ENCODE data around the gene TMEM38A.

The TMEM38A gene

GRCh38 chr19:16652854-16653253 lies 8.1 kb upstream of the TMEM38A start:
- no peak overlapping the region for H3K4me3 ChIP-seq (ENCODE audit: severe bottlenecking)
- H3K27me3 ChIP-seq (ENCODE audit: insufficient read depth, poor library complexity, severe bottlenecking): no peaks in the 10 kb centered on the region
- H3K36me3 ChIP-seq (ENCODE audit: low read depth): peaks cover 81% of the 10 kb centered on the region
- H3K27ac ChIP-seq (ENCODE audit: poor library complexity, severe bottlenecking): no peak overlapping the region
- H3K9me3 ChIP-seq (ENCODE audit: severe bottlenecking): no peaks in the 10 kb centered on the region
- ATAC-seq (ENCODE audit: low read depth) (no peak), DNase-seq (ENCODE audit: low spot score) (no peak)
- no peaks in the 10 kb centered on the region for H3K4me1 ChIP-seq (ENCODE audit: insufficient read depth, poor library complexity, severe bottlenecking)
- TF ChIP-seq CTCF (IDR thresholded peaks at IDR 0.05; ENCODE audit: poor library complexity, severe bottlenecking): no peak

GRCh38 chr19:16654140-16654539 lies 6.8 kb upstream of the TMEM38A start:
- peaks cover 80% of the 10 kb centered on the region for H3K36me3 ChIP-seq (ENCODE audit: low read depth)
- DNase-seq (ENCODE audit: low spot score): no peak
- ATAC-seq (ENCODE audit: low read depth): 0 out of 3 replicates have a peak, but pooled peaks have one; percentile 38

GRCh38 chr19:16654627-16655026 lies 6.3 kb upstream of the TMEM38A start:
- Histone ChIP-seq H3K4me1 (ENCODE audit: insufficient read depth, poor library complexity, severe bottlenecking) (no peaks in the 10 kb centered on the region), H3K27ac (ENCODE audit: poor library complexity, severe bottlenecking) (no peak overlapping the region), H3K36me3 (ENCODE audit: low read depth) (peaks cover 76% of the 10 kb centered on the region), H3K4me3 (ENCODE audit: severe bottlenecking) (no peak overlapping the region), H3K27me3 (ENCODE audit: insufficient read depth, poor library complexity, severe bottlenecking) (no peaks in the 10 kb centered on the region), H3K9me3 (ENCODE audit: severe bottlenecking) (no peaks in the 10 kb centered on the region)
- no peak for DNase-seq (ENCODE audit: low spot score)
- TF ChIP-seq CTCF (IDR thresholded peaks at IDR 0.05; ENCODE audit: poor library complexity, severe bottlenecking): no peak
- ATAC-seq (ENCODE audit: low read depth): no peak

More at GRCh38 chr19:16654140-16654539, 6.8 kb upstream of the TMEM38A start:
- Histone ChIP-seq H3K27ac (ENCODE audit: poor library complexity, severe bottlenecking) (no peak overlapping the region), H3K4me3 (ENCODE audit: severe bottlenecking) (no peak overlapping the region), H3K4me1 (ENCODE audit: insufficient read depth, poor library complexity, severe bottlenecking) (no peaks in the 10 kb centered on the region), H3K27me3 (ENCODE audit: insufficient read depth, poor library complexity, severe bottlenecking) (no peaks in the 10 kb centered on the region), H3K9me3 (ENCODE audit: severe bottlenecking) (no peaks in the 10 kb centered on the region)
- TF ChIP-seq CTCF (IDR thresholded peaks at IDR 0.05; ENCODE audit: poor library complexity, severe bottlenecking): no peak

GRCh38 chr19:16655727-16656126 lies 5.2 kb upstream of the TMEM38A start:
- Histone ChIP-seq H3K4me1 (ENCODE audit: insufficient read depth, poor library complexity, severe bottlenecking) (no peaks in the 10 kb centered on the region), H3K4me3 (ENCODE audit: severe bottlenecking) (no peak overlapping the region), H3K27ac (ENCODE audit: poor library complexity, severe bottlenecking) (no peak overlapping the region), H3K27me3 (ENCODE audit: insufficient read depth, poor library complexity, severe bottlenecking) (no peaks in the 10 kb centered on the region), H3K36me3 (ENCODE audit: low read depth) (peaks cover 74% of the 10 kb centered on the region), H3K9me3 (ENCODE audit: severe bottlenecking) (no peaks in the 10 kb centered on the region)
- no peak for DNase-seq (ENCODE audit: low spot score)
- TF ChIP-seq CTCF (IDR thresholded peaks at IDR 0.05; ENCODE audit: poor library complexity, severe bottlenecking): no peak
- no peak for ATAC-seq (ENCODE audit: low read depth)

GRCh38 chr19:16657384-16657783 lies 3.6 kb upstream of the TMEM38A start:
- H3K4me3 ChIP-seq (ENCODE audit: severe bottlenecking): no peak overlapping the region
- H3K27me3 ChIP-seq (ENCODE audit: insufficient read depth, poor library complexity, severe bottlenecking): no peaks in the 10 kb centered on the region
- no peak for ATAC-seq (ENCODE audit: low read depth)
- DNase-seq (ENCODE audit: low spot score): no peak
- no peak for TF ChIP-seq CTCF (IDR thresholded peaks at IDR 0.05; ENCODE audit: poor library complexity, severe bottlenecking)
- H3K36me3 ChIP-seq (ENCODE audit: low read depth): peaks cover 61% of the 10 kb centered on the region
- no peaks in the 10 kb centered on the region for H3K9me3 ChIP-seq (ENCODE audit: severe bottlenecking)
- H3K27ac ChIP-seq (ENCODE audit: poor library complexity, severe bottlenecking): no peak overlapping the region
- H3K4me1 ChIP-seq (ENCODE audit: insufficient read depth, poor library complexity, severe bottlenecking): no peaks in the 10 kb centered on the region
